HEK293 (cell line): ENCODE measurements around the gene SLC39A11.

ENCODE experiments used
- CTCF ChIA-PET: fragments of 350-600 bp; formaldehyde crosslinking; extraction: SDS; loops from one replicate; lab custom pipeline; 2021; ENCODE audit warnings: antibody characterized with exemption; lab: Yijun Ruan, JAX
- POLR2A ChIA-PET: fragments of 300-600 bp; formaldehyde crosslinking; extraction: SDS; loops from one replicate; lab custom pipeline; 2020; ENCODE audit warnings: antibody characterized with exemption, inconsistent platforms; lab: Yijun Ruan, JAX
- H3K27ac ChIP-seq: fragments of 200-500 bp; sonication (Bioruptor generic); 2 replicates; pipeline ENCODE4 v1.5.1; 2014; ENCODE audit warnings: low read depth, low read length, control low read depth, inconsistent platforms; ENCODE audit errors: extremely low read depth
- H3K36me3 ChIP-seq, 2 experiments: fragments of 200-500 bp in 1 of 2; sonication (Bioruptor generic) in 1 of 2; 1 replicate in 1 of 2; 2 replicates in 1 of 2; pipeline ENCODE4 v1.5.1; 2014 to 2017; ENCODE audit warnings: inconsistent platforms in 2 of 2, low read length in 2 of 2; ENCODE audit not compliant: control insufficient read depth in 2 of 2, insufficient read depth in 1 of 2
- H3K4me1 ChIP-seq: fragments of 200-500 bp; sonication (Bioruptor generic); 2 replicates; pipeline ENCODE4 v1.5.1; 2014; ENCODE audit warnings: mild to moderate bottlenecking, low read length, inconsistent platforms; ENCODE audit not compliant: control insufficient read depth, insufficient read depth
- H3K4me3 ChIP-seq: 2 replicates; pipeline ENCODE4 v1.5.1; 2011; ENCODE audit warnings: low read depth, mild to moderate bottlenecking, control low read depth, low read length, moderate library complexity
- H3K9me3 ChIP-seq: fragments of 200-500 bp; sonication (Bioruptor generic); 2 replicates; pipeline ENCODE4 v1.5.1; 2014; ENCODE audit warnings: low read depth, low read length, inconsistent platforms; ENCODE audit not compliant: control insufficient read depth, insufficient read depth
- EGR2 ChIP-seq: fragments of 450-650 bp; formaldehyde crosslinking; IDR thresholded peaks from 2 replicates; pipeline ENCODE4 v1.5.1; 2016; ENCODE audit warnings: low read depth, missing biosample characterization, missing genetic modification characterization
- GLI2 ChIP-seq: fragments of 450-650 bp; formaldehyde crosslinking; IDR thresholded peaks from 2 replicates; pipeline ENCODE4; 2017; ENCODE audit warnings: missing biosample characterization, missing genetic modification characterization, low read depth, borderline replicate concordance
- GLI4 ChIP-seq: fragments of 450-650 bp; formaldehyde crosslinking; IDR thresholded peaks from 2 replicates; pipeline ENCODE4 v1.5.1; 2016; ENCODE audit warnings: missing biosample characterization, missing genetic modification characterization
- YY2 ChIP-seq: fragments of 450-650 bp; formaldehyde crosslinking; IDR thresholded peaks from 2 replicates; pipeline ENCODE4 v1.5.1; 2016; ENCODE audit warnings: missing biosample characterization, missing genetic modification characterization
- ZBTB1 ChIP-seq: fragments of 450-650 bp; formaldehyde crosslinking; IDR thresholded peaks from 2 replicates; pipeline ENCODE4 v1.5.1; 2016; ENCODE audit warnings: missing biosample characterization, missing genetic modification characterization
- ZFHX2 ChIP-seq: fragments of 450-650 bp; formaldehyde crosslinking; conservative IDR thresholded peaks from 2 replicates; pipeline ENCODE4 v1.5.1; 2016; ENCODE audit warnings: missing biosample characterization, missing genetic modification characterization
- ZNF266 ChIP-seq: fragments of 450-650 bp; formaldehyde crosslinking; IDR thresholded peaks from 2 replicates; pipeline ENCODE4 v1.5.1; 2016; ENCODE audit warnings: missing biosample characterization, missing genetic modification characterization, low read depth
- ZNF341 ChIP-seq: fragments of 450-650 bp; formaldehyde crosslinking; IDR thresholded peaks from 2 replicates; pipeline ENCODE4; 2016; ENCODE audit warnings: low read depth, missing biosample characterization, missing genetic modification characterization
- ZNF596 ChIP-seq: fragments of 450-650 bp; IDR thresholded peaks from 2 replicates; pipeline ENCODE4 v1.5.0; 2018; ENCODE audit warnings: missing biosample characterization, mild to moderate bottlenecking, missing genetic modification characterization, moderate library complexity
- ZNF658 ChIP-seq: fragments of 450-650 bp; formaldehyde crosslinking; IDR thresholded peaks from 2 replicates; pipeline ENCODE4; 2016; ENCODE audit warnings: missing biosample characterization, missing genetic modification characterization
- ZNF660 ChIP-seq: fragments of 450-650 bp; IDR thresholded peaks from 2 replicates; pipeline ENCODE4 v1.5.1; 2018; ENCODE audit warnings: missing biosample characterization, mild to moderate bottlenecking, missing genetic modification characterization
- ZNF707 ChIP-seq: fragments of 450-650 bp; formaldehyde crosslinking; IDR thresholded peaks from 2 replicates; pipeline ENCODE4 v1.5.1; 2016; ENCODE audit warnings: missing biosample characterization, missing genetic modification characterization
- ZNF768 ChIP-seq: fragments of 450-650 bp; formaldehyde crosslinking; IDR thresholded peaks from 2 replicates; pipeline ENCODE4 v1.5.1; 2018; ENCODE audit warnings: missing biosample characterization, mild to moderate bottlenecking, missing genetic modification characterization
- ZNF777 ChIP-seq: fragments of 450-650 bp; formaldehyde crosslinking; IDR thresholded peaks from 2 replicates; pipeline ENCODE4 v1.5.1; 2017; ENCODE audit warnings: missing biosample characterization, missing genetic modification characterization, borderline replicate concordance
- ZSCAN16 ChIP-seq: fragments of 450-650 bp; formaldehyde crosslinking; IDR thresholded peaks from 2 replicates; pipeline ENCODE4 v1.5.1; 2016; ENCODE audit warnings: missing biosample characterization, missing genetic modification characterization
- ZSCAN30 ChIP-seq: fragments of 450-650 bp; IDR thresholded peaks from 2 replicates; pipeline ENCODE4 v1.5.1; 2018; ENCODE audit warnings: missing biosample characterization, mild to moderate bottlenecking, missing genetic modification characterization, moderate library complexity
- TF ChIP-seq, protein P1 (sequence below): fragments of 450-650 bp; formaldehyde crosslinking; IDR thresholded peaks from 2 replicates; pipeline ENCODE4 v1.5.1; 2016; ENCODE audit warnings: missing biosample characterization, missing genetic modification characterization
- TF ChIP-seq, protein P2 (sequence below): fragments of 450-650 bp; formaldehyde crosslinking; IDR thresholded peaks from 2 replicates; pipeline ENCODE4 v1.5.0; 2017; ENCODE audit warnings: missing biosample characterization, missing genetic modification characterization, borderline replicate concordance
- TF ChIP-seq, protein P3 (sequence below): fragments of 450-650 bp; formaldehyde crosslinking; IDR thresholded peaks from 2 replicates; pipeline ENCODE4 v1.5.1; 2016; ENCODE audit warnings: missing biosample characterization, missing genetic modification characterization

The SLC39A11 gene

DNA sequence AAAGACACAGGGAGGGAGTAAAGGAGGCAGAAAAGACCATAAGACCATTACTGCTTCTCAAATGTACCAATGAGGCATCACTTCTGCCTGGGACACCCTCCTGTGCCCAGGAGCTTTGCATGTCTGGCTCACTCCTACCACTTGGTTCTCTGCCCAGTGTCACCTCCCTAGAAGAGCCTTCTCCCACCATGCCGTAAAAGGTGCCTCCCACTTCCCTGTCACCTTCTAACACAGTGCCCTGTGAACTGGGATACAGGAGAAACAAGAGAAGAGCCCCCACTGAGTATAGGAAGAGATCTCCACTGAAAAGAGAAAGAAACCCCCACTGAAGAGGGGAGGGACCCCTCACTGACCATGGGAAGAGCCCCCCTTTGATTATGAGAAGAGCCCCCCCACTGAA, 486.9 kb downstream of the SLC39A11 start:
- no peak for TF ChIP-seq GLI2 (tag by site-specific recombination)
- TF ChIP-seq ZFHX2: peak; percentile 60
- peak; percentile 83 for TF ChIP-seq EGR2 (tag by site-specific recombination)
- TF ChIP-seq, protein P1, sequence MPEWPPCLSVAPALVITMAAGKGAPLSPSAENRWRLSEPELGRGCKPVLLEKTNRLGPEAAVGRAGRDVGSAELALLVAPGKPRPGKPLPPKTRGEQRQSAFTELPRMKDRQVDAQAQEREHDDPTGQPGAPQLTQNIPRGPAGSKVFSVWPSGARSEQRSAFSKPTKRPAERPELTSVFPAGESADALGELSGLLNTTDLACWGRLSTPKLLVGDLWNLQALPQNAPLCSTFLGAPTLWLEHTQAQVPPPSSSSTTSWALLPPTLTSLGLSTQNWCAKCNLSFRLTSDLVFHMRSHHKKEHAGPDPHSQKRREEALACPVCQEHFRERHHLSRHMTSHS: no peak
- TF ChIP-seq ZNF341 (tag by site-specific recombination): peak; percentile 77
- Histone ChIP-seq H3K9me3 (no peaks in the 10 kb centered on the region), H3K27ac (no peak overlapping the region), H3K36me3 (no peaks in the 10 kb centered on the region), H3K4me3 (no peak overlapping the region), H3K4me1 (no peaks in the 10 kb centered on the region)
- ChIA-PET CTCF (interaction anchor here (0.5 to 0.7 kb wide), 2 partner anchors 43 to 48 kb away, joined by 3 read pairs; no protein-coding TSS in a partner anchor), POLR2A (interaction anchor here (5.2 kb wide), 1 partner anchor 14 kb away, joined by 33 read pairs; no protein-coding TSS in a partner anchor)

DNA sequence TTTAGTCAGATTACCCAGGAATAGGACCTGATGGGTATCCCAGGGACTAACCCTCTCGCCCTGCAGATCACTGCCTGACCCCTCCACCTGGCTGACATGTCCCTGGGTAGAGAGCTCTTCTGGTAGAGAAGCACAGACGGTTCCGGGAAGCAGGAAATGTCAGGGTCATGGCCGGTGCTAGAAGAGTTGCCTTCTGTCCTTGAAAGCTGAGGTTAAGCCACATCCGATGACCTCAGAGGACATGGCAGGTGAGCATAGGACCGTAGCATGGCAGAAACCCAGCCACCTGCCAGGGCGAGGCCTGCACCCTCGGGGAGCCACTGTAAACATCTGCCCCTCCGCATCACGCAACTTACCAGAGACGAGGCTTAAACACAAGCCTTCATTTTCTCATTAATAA, 488.0 kb downstream of the SLC39A11 start:
- Histone ChIP-seq H3K4me1 (no peaks in the 10 kb centered on the region), H3K9me3 (no peaks in the 10 kb centered on the region), H3K36me3 (no peaks in the 10 kb centered on the region), H3K27ac (no peak overlapping the region), H3K4me3 (no peak overlapping the region)
- ChIA-PET CTCF (interaction anchor here (0.7 to 1.7 kb wide), 3 partner anchors 16 to 747 kb away, joined by 3 to 5 read pairs (median 4); no protein-coding TSS in a partner anchor), POLR2A (interaction anchor here (5.2 kb wide), 1 partner anchor 13 kb away, joined by 33 read pairs; no protein-coding TSS in a partner anchor)
- TF ChIP-seq GLI4 (tag by site-specific recombination) (no peak), ZNF660 (tag by site-specific recombination) (no peak)
- TF ChIP-seq, protein P2, sequence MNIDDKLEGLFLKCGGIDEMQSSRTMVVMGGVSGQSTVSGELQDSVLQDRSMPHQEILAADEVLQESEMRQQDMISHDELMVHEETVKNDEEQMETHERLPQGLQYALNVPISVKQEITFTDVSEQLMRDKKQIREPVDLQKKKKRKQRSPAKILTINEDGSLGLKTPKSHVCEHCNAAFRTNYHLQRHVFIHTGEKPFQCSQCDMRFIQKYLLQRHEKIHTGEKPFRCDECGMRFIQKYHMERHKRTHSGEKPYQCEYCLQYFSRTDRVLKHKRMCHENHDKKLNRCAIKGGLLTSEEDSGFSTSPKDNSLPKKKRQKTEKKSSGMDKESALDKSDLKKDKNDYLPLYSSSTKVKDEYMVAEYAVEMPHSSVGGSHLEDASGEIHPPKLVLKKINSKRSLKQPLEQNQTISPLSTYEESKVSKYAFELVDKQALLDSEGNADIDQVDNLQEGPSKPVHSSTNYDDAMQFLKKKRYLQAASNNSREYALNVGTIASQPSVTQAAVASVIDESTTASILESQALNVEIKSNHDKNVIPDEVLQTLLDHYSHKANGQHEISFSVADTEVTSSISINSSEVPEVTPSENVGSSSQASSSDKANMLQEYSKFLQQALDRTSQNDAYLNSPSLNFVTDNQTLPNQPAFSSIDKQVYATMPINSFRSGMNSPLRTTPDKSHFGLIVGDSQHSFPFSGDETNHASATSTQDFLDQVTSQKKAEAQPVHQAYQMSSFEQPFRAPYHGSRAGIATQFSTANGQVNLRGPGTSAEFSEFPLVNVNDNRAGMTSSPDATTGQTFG (tag by site-specific recombination): no peak

DNA sequence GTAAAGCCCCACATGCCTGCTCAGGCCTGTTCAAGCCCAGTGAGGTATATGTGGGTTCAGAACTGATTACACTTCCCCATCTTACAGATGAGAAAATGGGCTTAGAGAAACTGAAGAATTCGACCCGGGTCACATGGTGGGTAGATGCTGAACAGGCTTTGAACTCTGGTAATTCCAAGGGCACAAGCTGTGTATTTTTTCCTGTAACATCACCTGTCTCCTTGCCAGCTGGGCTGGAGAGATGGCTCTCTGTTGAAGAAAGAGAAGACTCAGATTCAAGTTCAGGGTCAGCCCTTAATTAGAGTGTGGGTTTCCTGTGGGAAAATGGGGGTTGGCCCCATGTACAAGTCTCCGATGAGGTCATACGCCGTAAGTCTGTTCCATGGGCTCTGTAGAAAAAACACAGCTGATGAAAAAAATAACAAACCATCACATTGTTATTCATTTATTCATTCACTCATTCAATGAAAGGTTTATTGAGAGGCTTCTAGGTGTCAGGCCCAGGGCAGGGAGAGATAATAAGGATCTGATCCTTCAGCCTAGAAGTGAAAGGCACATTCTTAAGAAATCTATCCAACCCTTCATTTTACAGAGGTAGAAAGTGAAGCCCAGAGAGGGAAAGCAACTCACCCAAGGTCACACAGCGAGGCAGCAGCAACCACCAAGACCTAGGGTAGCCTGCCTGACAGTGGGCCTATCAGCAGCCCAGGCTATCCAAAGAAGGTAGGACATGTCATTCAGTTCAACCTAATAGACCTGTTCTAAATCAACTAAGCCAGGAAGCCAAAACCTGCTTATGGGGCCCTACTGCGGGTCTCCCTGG, 488.9 kb downstream of the SLC39A11 start:
- no peak overlapping the region for H3K4me3 ChIP-seq
- H3K9me3 ChIP-seq: no peaks in the 10 kb centered on the region
- no peaks in the 10 kb centered on the region for H3K36me3 ChIP-seq
- no peaks in the 10 kb centered on the region for H3K4me1 ChIP-seq
- TF ChIP-seq ZNF768 (tag by site-specific recombination) (peak; percentile 82), ZNF658 (tag by site-specific recombination) (no peak)
- TF ChIP-seq, all 188 proteins: peak for 1
- CTCF ChIA-PET: interaction anchor here (0.6 to 1.7 kb wide), 4 partner anchors 14 to 1354 kb away, joined by 3 to 5 read pairs (median 4); no protein-coding TSS in a partner anchor
- no peak overlapping the region for H3K27ac ChIP-seq
- POLR2A ChIA-PET: interaction anchor here (0.6 to 5.2 kb wide), 2 partner anchors 12 to 352 kb away, joined by 3 to 33 read pairs; no protein-coding TSS in a partner anchor

DNA sequence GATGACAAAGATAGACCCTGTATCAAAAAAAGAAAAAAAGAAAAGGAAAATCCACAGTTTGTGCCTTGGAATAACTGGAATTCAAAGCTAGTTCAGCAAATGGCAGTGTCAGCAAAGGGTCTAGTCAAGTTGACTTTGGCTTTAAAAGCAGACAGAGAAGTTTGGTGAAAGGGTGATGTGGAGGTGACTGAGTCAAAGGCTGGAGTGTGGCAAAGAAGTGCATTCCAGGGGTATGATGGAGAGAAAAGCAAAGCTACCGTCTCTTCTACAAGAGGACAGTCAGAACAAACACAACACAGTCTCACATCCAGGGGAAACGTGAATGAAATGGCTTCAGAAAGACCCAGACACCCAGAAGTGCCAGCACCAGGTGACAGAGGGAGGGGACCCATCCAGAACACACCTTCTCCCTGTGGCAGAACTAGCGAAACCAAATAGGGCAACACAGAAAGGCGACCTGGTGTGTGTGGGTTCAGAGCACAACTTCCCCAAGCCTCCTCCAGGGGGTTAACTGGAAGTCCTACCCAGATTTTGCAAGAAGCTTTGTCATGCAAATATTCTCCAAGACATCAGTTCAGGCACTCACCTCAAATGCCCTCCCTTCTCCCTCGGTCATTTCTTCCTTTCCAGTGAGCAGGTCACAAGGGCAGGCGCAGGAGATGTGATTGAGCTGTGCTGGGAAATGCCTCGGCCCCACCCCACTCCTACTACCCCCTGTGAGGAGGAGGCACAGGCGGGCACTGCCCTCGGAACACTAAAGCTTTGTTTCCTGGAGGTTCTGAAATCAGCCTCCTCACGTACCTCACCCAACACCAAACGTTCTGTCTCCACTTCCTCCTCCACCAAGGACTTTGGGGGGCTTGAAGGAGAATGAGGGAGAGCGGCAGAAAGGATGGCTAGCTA, 489.7 kb downstream of the SLC39A11 start:
- no peaks in the 10 kb centered on the region for H3K9me3 ChIP-seq
- POLR2A ChIA-PET: interaction anchor here (0.6 to 5.2 kb wide), 2 partner anchors 11 to 351 kb away, joined by 3 to 33 read pairs; no protein-coding TSS in a partner anchor
- CTCF ChIA-PET: interaction anchor here (0.6 to 1.7 kb wide), 6 partner anchors 8 to 1355 kb away, joined by 3 to 5 read pairs (median 3); no protein-coding TSS in a partner anchor
- H3K27ac ChIP-seq: no peak overlapping the region
- no peaks in the 10 kb centered on the region for H3K36me3 ChIP-seq
- no peak overlapping the region for H3K4me3 ChIP-seq
- H3K4me1 ChIP-seq: no peaks in the 10 kb centered on the region
- TF ChIP-seq ZNF707 (no peak), ZSCAN30 (no peak), ZSCAN16 (tag by site-specific recombination) (no peak), ZNF596 (no peak), ZNF266 (tag by site-specific recombination) (no peak), YY2 (no peak), EGR2 (tag by site-specific recombination) (peak; percentile 51), ZFHX2 (peak; percentile 33; the same call in 1 of the 2 replicates), ZBTB1 (tag by site-specific recombination) (no peak), ZNF777 (tag by site-specific recombination) (no peak)
- TF ChIP-seq, protein P3, sequence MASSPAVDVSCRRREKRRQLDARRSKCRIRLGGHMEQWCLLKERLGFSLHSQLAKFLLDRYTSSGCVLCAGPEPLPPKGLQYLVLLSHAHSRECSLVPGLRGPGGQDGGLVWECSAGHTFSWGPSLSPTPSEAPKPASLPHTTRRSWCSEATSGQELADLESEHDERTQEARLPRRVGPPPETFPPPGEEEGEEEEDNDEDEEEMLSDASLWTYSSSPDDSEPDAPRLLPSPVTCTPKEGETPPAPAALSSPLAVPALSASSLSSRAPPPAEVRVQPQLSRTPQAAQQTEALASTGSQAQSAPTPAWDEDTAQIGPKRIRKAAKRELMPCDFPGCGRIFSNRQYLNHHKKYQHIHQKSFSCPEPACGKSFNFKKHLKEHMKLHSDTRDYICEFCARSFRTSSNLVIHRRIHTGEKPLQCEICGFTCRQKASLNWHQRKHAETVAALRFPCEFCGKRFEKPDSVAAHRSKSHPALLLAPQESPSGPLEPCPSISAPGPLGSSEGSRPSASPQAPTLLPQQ (tag by site-specific recombination): no peak
